Measurements from ENCODE around the gene SPHKAP.
"Not testable (repeated sequence)": the region's sequence is repeated elsewhere in the genome, so short reads cannot be mapped to it uniquely, and the experiment has no call there.

Gene SPHKAP

GRCh38 chr2:228023619-228024018, 157.9 kb downstream of the SPHKAP start:
- no peak for DNase-seq (ENCODE audit: low read depth)

DNA sequence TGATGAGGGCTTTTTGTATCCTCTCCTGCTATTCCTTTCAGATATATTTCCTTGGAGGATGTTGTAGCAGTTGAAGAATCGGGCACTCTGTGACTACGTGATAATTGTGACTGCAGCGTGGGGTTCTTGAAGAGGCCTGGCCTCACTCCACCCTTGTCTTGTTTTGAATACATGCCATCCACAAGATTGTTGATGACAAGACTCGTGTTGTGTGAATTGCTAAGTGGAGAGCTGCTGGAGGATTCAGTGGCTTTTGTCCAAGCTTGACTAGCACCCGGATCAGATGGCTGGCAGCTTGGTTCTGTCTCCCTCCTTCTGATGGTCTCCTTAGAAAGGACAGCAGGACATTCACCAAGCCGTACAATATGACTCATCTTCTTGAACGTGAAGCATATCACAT, 163.2 kb downstream of the SPHKAP start:
- no peak for DNase-seq (ENCODE audit: low read depth)

- DNase-seq (ENCODE audit: low read depth): no peak
These were observed 163.7 kb downstream of the SPHKAP start for GRCh38 chr2:228017784-228018183.

GRCh38 chr2:228016402-228016801, 165.1 kb downstream of the SPHKAP start:
- DNase-seq (ENCODE audit: low read depth): no peak

DNA sequence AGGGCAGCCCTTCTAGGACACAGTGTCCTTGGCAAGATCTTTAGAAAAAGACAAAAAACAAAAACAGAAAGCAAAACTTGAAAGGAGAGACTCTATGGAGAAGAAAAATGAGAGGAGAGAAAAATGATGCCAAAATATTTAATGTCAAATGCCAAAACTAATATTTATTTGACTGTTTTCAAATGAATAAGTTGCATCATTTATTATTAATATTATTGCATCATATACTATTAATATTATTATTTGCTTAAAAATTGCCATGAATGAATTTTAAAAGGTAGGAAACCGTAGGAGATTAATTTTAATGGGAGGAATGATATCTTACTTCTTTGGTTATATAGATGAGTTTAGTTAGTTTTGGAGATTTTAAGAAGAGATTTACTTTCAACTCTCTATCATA, 165.7 kb downstream of the SPHKAP start:
- DNase-seq (ENCODE audit: low read depth): no peak

GRCh38 chr2:227996366-227996765, 185.1 kb downstream of the SPHKAP start:
- no peak for DNase-seq (ENCODE audit: low read depth)

DNA sequence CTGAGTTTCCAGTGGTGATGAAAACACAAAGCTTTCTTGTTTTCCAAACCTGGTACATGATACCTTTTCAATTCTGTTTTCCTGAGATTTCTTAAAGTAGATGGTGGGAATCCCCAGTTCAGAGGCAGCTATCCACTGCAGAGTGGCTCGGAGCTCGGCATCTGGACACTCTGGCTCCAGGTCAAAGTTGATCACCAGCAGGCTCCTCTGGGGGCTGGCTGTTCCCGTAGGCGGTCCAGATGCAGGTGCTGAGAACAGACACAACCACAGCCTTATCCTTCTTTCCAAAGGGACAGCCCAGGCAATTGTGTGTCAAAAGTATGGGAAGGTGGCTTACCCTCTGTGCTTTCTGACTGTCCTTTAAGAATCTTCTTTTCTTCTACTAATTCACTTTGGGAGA, 190.6 kb downstream of the SPHKAP start:
- no peak for DNase-seq (ENCODE audit: low read depth)

DNA sequence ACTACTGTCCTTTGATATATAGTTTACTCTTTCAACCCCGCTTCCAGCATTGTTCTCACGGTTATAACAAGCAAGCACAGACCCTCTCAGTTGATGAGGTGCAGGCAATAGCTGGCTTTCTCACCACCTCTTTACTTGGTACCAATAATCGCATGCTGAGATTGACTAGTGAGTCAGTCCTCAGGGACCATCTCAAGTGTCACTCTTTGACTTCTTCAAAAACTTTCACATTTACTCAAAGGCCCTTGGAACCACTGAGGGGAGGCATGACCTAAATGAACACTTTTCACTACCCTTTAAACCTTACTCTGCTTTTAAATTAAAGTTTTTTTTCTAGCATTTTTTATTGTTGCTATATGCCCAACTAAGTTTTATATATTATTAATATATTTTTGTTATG, 208.2 kb downstream of the SPHKAP start:
- DNase-seq (ENCODE audit: low read depth): no peak

DNA sequence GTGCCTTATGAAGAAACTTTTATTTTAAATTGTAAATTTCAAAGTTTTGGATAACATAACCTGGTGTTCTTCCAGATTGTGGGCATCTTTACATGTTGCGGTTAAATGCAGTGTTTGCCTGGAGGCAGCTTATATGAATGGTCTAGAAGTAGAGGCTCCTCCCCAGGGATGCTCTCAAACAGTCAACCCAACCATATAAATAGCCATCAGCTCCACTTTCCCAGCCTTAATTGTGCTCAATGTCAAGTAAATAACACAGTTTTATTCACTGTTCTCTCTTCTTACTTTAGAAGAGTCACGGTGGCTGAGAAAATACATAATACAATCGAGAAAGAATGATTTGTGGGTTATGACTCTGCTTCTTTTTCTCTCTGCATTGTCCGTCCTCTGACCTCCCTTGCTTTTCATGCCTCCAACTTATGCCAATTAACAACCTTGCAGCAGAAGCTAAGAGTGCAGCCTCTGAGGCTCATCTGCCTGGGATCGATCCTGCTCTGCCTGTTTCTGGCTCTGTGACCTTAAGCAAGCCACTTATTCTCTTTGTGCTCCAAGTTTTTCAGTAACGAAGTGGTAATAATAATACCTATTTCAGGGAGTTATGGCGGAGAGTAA, 209.8 kb downstream of the SPHKAP start:
- DNase-seq (ENCODE audit: low read depth): no peak

- DNase-seq (ENCODE audit: low read depth): no peak
These were observed 221.2 kb downstream of the SPHKAP start for GRCh38 chr2:227960317-227960716.

GRCh38 chr2:227942965-227943364, 238.5 kb downstream of the SPHKAP start:
- no peak for DNase-seq (ENCODE audit: low read depth)

- DNase-seq (ENCODE audit: low read depth): no peak
These were observed 239.5 kb downstream of the SPHKAP start for GRCh38 chr2:227942021-227942420.

DNA sequence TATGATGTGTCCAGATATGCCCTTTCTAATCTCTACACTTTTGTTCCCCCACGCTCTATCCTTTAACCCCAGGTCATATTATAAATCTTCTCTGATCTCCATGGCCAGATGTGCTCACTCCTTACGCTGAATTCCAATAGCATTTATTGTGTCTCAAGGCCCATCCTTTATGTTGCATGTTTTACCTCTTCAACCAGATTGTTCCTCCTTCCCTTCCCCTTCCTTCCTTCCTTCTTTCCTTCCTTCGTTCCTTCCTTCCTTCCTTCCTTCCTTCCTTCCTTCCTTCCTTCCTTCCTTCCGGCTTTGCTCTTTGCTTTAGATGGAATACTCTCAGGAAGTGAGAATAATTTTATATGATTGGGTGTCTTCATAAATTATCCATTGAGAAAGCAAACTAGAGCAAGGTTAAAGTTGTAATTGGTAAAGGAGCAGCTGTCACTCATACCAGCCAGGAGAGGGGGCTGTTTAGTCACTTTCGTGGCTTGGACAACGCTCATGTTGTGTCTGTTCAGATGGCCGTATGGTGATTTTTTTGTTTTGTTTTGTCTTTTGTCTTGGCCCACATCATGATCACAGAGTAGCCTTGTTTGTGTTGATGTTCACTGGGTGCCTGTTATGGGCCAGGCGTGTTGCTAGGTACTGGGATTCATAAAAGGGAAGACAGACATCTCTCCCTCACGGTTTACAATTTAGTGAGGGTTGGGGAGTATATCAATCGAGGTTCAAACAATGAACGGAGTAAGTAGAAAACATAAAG, 242.0 kb downstream of the SPHKAP start:
- DNase-seq (ENCODE audit: low read depth): no peak

DNA sequence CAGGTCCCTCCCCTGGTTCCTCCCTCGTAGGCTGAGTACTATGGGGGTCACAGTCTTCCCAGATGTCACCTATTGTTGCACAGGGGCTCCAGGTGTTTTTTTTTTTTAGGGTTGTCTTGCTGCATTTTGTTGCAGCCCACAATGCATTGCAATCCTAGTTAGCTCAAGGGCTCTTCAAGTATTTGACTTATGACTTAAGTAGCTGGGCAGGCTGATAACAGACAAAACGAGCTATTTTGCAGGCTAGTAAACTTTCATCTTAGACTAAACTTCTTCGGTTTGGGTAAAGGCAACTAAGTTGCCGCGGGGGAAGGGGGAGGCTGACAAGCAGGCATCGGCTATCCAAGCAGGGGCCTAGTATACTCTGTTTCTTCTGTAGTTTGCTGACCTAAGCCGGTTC, 245.2 kb downstream of the SPHKAP start:
- not testable (repeated sequence) for DNase-seq (ENCODE audit: low read depth)

DNA sequence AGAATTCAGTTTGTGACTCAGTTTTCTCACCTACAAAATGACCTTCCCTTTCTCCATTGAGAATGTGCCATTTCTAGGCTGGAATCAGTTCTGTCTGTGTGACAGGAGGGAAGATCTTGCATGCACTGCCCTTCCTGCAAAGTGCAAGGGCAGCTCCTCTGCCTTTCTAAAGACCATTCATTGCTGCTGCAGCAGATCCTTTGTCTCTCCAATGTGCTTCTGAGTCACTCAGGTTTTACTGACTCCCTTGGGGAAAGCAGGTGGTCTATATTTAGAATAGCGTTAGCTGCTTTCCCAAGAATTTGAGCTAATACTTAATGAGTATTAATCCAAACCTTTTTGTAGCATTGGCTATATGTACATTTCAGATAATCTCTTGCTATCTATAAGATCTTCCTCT, 247.6 kb downstream of the SPHKAP start:
- DNase-seq (ENCODE audit: low read depth): no peak

- DNase-seq (ENCODE audit: low read depth): no peak
These were observed 249.1 kb downstream of the SPHKAP start for GRCh38 chr2:227932403-227932802.

DNA sequence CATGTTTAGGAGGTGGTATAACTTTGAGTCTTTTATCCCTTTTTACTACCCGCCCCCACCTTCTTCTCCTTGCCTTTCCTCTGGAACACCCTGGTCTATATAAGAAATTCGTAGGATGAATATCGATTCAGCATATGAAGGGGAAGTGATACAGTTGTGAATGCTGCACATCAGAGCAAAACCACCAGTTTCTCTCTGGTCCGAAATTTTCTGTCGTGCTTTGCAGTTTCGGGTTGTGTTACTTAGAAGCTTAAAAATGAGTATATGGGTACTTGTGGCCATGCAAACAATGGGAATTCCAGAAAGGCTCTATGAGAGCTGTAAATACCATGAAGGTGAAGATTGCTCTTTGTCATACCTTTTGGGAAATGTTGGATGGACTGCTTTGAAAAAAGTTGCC, 249.5 kb downstream of the SPHKAP start:
- DNase-seq (ENCODE audit: low read depth): no peak
